Fibroblast of villous mesenchyme (primary cell): ENCODE measurements around the gene PLCL2. TPM values are rescaled to one million over a fixed set of nuclear protein-coding genes. Genes with fewer than 3 reads are reported as not detected.

ENCODE experiments used
- DNase-seq: peaks from one replicate; pipeline ENCODE4 v3.0.0-alpha.2; 2010; ENCODE audit warnings: low read depth
- H3K4me3 ChIP-seq: 2 replicates; pipeline ENCODE4 v1.5.1; 2011; ENCODE audit warnings: low read depth, mild to moderate bottlenecking, low read length
- total RNA-seq: library from RNA; depleted of rRNA; stranded (reverse); fragments of >200 nt; gene quantifications from 2 replicates; pipeline ENCODE4 v1.2.3, GENCODE V29; 2012
- TF ChIP-seq, protein P1 (sequence below): IDR thresholded peaks from 2 replicates; pipeline ENCODE4 v1.5.1; 2012; ENCODE audit warnings: low read depth, mild to moderate bottlenecking, low read length; ENCODE audit not compliant: insufficient read depth

Gene PLCL2
- total RNA-seq, 1 donor: 5.6 TPM

DNA sequence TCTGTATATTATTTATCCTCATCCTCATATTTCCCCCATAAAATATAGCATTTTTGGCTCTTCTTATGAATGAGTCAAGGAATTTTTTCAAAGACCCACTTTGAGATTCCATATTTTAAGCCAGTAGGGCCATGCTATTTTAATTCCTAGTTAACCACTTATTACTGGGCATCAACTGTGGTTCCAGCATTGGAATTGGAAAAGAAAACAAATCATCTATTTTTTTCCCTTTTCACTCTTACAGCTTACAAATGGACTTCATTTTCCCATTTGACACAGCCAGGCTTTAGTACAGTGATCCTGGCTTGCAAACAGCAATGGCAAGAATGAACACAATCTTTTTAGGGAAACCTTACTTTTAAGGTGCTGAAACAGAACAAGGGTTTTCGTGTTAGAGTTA is 19.4 kb upstream of the PLCL2 start:
- TF ChIP-seq, protein P1, sequence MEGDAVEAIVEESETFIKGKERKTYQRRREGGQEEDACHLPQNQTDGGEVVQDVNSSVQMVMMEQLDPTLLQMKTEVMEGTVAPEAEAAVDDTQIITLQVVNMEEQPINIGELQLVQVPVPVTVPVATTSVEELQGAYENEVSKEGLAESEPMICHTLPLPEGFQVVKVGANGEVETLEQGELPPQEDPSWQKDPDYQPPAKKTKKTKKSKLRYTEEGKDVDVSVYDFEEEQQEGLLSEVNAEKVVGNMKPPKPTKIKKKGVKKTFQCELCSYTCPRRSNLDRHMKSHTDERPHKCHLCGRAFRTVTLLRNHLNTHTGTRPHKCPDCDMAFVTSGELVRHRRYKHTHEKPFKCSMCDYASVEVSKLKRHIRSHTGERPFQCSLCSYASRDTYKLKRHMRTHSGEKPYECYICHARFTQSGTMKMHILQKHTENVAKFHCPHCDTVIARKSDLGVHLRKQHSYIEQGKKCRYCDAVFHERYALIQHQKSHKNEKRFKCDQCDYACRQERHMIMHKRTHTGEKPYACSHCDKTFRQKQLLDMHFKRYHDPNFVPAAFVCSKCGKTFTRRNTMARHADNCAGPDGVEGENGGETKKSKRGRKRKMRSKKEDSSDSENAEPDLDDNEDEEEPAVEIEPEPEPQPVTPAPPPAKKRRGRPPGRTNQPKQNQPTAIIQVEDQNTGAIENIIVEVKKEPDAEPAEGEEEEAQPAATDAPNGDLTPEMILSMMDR: no peak
- peak; percentile 25 for DNase-seq
- no peak overlapping the region for H3K4me3 ChIP-seq

DNA sequence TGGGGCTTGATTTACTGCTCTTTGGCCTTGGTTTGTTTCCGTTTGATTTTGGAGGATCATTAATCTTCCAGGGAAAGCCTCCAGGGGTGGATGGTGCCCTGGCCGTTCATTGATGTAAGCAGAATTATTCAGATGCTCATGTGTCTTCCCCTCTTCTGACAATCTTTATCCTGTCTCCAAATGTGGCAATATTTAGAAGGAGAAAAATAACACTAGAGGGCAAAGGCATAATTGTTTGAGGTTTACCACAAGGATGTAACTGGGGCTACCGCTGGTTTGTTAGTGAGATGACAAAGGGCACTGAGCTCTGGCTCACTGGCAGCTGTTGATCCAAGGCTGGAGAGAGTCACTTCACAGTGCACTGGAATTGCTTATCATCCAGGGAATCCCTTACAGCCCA is 18.2 kb upstream of the PLCL2 start:
- TF ChIP-seq, protein P1: no peak
- peak; percentile 25 for DNase-seq
- no peak overlapping the region for H3K4me3 ChIP-seq

DNA sequence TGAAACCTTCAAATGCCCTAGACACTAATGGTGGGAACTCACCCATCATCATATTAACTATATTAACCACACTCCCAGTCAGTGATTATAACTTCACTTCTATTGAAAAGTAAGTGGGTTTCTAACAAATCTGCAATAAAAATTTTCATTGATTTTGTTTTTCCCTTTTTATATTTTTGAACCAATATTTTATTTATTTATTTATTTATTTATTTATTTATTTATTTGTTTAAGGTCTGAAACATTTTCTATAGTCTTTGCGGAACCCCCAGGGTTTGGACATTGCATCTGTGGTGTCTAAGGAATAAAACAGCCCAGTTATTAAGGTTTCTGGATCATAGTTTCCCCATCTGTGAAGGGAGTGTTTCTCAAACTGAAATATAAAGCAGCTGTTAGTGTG is 16.2 kb upstream of the PLCL2 start:
- DNase-seq: no peak
- TF ChIP-seq, protein P1: no peak
- no peak overlapping the region for H3K4me3 ChIP-seq

DNA sequence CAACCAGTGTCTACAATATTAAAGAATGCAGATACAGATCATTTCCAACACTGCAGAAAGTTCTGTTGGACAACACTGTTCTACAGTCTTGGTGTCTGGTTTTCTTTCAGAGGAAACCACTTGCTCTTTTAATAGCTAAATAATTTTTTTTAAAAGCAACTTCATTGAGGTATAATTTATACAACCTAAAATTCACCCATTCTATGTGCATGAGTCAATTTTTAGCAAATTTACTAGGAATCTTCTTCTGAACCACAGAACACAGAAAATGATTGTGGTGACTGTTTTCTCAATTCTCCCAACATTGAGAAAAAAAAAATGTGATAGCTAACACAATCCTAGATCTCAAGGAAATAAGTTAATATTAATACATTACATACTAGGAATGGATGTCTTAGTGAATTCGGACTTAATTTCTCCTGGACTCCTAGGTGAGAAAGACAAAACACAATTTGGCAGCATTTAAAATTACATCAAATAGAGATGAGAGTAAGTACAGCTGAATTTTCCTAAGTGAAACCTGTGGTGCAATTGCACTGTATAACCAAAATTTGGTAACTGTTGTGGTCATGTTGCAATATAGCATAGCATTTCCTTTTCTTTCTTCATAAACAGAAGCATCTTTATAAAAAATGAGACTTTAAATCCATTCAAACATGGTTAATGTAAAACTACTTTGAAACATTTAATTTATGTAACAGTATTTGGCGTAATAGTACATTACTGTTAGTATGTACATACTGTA is 15.3 kb upstream of the PLCL2 start:
- H3K4me3 ChIP-seq: no peak overlapping the region
- TF ChIP-seq, protein P1: no peak
- DNase-seq: no peak

DNA sequence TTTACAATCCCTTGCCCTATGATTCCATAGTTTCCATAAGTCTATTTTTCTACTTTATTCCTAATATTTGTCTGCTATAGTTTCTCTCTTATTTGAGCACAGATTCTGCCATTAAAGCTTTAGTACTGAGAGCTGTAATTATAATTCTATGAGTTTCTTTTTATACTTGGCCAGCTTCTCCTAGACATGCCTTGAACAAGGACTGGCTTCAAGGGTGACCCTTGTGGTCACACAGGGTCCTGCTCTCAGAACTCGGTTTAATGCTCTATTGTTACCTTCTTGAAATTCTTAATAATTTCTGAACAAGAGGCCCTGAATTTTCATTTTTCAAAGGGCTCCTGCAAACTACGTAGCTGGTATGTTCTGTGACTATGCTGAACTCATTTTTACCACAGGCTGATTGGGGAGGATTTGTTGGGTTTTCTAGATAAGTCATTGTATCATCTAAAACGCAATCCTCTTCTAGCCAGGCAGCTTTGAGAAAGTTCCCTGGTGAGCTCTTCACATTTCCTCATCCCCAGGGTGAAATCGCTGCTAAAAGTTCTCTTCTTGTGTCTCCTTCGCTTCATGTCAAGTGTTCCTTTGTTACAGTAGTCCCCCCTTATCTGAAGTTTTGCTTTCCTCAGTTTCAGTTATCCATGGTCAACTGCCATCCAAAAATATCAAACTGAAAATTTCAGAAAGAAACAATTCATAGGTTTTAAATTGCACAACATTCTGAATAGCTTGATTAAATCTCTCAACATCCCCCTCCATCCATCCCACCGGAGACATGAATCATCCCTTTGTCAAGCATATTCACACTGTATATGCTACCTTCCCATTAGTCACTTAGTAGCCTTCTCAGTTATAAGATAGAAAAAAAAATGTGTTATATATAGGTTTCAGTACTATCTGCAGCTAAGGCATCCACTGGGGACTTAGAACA is 12.6 kb upstream of the PLCL2 start:
- H3K4me3 ChIP-seq: no peak overlapping the region
- TF ChIP-seq, protein P1: peak; percentile 6
- no peak for DNase-seq

DNA sequence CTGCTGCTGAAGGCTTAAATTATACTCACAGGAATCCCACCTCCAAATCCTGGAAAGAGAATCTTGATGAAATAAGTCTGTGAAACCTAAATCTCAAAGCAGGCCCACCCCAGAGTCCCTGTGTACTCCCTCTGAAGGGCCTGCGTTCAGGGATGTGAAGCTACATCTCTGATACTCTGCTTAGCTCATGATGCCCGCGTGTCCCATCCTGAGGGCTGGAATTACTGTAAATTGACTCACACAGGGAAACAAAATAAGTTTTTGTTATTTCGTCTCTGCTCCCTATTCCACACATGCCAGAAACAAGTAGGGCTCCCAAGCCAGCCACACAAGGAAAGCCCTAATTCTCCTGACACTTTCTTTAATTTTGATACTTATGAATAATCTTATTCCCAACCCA is 10.9 kb upstream of the PLCL2 start:
- H3K4me3 ChIP-seq: no peak overlapping the region
- no peak for DNase-seq
- TF ChIP-seq, protein P1: no peak
